Measurements from ENCODE around the gene MRC1.

DNA sequence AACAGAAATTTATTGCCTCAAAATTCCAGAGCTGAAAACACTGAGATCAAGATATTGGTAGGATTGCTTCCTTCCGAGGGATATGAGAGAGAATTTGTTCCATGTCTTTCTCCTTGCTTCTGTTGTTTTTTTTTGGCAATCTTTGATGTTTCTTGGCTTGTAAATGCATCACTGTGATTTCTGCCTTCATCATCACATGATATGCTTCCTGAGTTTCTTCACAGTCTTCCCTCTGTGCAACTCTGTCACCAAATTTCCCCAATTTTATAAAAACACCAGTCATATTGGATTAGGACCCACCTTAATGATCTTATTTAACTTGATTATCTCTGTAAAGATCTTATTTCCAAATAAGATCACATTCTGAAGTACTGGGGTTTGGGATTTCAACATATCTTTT lies 42.4 kb upstream of the MRC1 start:
- TF ChIP-seq RAD21 (IDR thresholded peaks at IDR 0.05; ENCODE audit: low read depth) (no peak), NFIC (IDR thresholded peaks at IDR 0.05) (no peak), CREB1 (IDR thresholded peaks at IDR 0.05; ENCODE audit: low read depth) (no peak), EGR1 (IDR thresholded peaks at IDR 0.05) (no peak), TAF1 (IDR thresholded peaks at IDR 0.05; ENCODE audit: low read depth) (no peak), CEBPB (IDR thresholded peaks at IDR 0.05) (no peak), TEAD4 (IDR thresholded peaks at IDR 0.05) (no peak), ZBTB7A (IDR thresholded peaks at IDR 0.05; ENCODE audit: low read depth) (no peak), MAX (IDR thresholded peaks at IDR 0.05) (no peak), EP300 (IDR thresholded peaks at IDR 0.05; ENCODE audit: borderline replicate concordance) (no peak), FOXM1 (IDR thresholded peaks at IDR 0.05; ENCODE audit: borderline replicate concordance, low read depth) (no peak), TCF12 (IDR thresholded peaks at IDR 0.05; ENCODE audit: low read depth) (no peak)
- TF ChIP-seq, protein P1, sequence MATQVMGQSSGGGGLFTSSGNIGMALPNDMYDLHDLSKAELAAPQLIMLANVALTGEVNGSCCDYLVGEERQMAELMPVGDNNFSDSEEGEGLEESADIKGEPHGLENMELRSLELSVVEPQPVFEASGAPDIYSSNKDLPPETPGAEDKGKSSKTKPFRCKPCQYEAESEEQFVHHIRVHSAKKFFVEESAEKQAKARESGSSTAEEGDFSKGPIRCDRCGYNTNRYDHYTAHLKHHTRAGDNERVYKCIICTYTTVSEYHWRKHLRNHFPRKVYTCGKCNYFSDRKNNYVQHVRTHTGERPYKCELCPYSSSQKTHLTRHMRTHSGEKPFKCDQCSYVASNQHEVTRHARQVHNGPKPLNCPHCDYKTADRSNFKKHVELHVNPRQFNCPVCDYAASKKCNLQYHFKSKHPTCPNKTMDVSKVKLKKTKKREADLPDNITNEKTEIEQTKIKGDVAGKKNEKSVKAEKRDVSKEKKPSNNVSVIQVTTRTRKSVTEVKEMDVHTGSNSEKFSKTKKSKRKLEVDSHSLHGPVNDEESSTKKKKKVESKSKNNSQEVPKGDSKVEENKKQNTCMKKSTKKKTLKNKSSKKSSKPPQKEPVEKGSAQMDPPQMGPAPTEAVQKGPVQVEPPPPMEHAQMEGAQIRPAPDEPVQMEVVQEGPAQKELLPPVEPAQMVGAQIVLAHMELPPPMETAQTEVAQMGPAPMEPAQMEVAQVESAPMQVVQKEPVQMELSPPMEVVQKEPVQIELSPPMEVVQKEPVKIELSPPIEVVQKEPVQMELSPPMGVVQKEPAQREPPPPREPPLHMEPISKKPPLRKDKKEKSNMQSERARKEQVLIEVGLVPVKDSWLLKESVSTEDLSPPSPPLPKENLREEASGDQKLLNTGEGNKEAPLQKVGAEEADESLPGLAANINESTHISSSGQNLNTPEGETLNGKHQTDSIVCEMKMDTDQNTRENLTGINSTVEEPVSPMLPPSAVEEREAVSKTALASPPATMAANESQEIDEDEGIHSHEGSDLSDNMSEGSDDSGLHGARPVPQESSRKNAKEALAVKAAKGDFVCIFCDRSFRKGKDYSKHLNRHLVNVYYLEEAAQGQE (IDR thresholded peaks at IDR 0.05; ENCODE audit: low read depth): no peak
- TF ChIP-seq, protein P2, sequence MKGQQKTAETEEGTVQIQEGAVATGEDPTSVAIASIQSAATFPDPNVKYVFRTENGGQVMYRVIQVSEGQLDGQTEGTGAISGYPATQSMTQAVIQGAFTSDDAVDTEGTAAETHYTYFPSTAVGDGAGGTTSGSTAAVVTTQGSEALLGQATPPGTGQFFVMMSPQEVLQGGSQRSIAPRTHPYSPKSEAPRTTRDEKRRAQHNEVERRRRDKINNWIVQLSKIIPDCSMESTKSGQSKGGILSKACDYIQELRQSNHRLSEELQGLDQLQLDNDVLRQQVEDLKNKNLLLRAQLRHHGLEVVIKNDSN (IDR thresholded peaks at IDR 0.05): no peak
